ENCODE data around the gene MAGOH.
"Not testable (repeated sequence)": the region's sequence is repeated elsewhere in the genome, so short reads cannot be mapped to it uniquely, and the experiment has no call there.

The MAGOH gene

DNA sequence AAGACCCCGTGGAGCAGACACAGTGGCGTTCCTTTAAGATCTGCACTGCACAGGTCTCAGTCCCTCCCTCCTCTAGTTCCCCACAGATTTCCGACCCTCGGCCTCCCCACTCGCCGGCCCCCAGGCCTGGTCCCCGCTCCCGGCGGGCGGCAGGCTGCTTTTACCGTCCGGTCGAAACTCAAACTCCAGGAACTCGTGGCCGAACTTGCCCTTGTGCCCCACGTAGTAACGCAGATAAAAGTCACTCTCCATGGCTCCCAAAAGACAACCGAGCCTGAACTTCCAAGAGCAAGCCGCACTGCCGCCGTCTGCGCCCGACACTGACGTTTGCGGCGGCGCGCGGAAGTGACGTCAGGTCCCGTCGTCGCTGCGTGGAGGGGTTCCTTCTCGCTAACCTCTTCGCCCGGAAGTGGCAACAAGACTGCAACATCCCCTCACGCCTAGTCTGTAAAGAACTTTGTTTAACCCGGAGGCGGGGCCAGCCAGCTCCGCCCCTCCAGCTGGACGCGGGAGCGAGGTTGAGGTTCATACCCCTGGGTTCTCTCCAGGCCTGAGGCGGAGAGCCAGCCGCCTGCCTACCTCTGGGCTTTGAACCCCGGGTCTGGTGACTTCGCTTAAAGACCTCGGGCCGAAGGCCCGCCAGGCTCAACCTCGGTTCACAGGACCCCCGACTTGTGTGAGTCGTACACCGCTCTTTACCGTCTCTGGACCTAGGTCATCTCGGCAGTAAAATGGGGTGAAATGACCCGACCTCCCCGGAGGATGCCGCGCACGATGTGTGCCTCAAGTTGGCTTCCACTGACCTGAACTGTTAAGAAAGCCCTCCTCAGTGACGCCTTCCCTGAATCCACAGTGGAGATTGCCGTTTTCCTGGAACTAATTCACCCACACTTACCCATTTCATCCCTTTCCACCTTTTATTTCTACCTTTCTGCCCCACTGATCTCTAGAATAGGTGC lies at the start of gene MAGOH:
Gene MAGOH (minus strand): TSS at position 322 of the 959 bp plus-strand sequence. CDS start 70 bp downstream, at position 252.
- Histone ChIP-seq H3K4me1 (ENCODE audit: insufficient read depth, insufficient read length) (no peaks in the 10 kb centered on the region), H3K4me3 (ENCODE audit: insufficient read length, low read depth) (peak within 1 kb of the TSS; percentile 84), H3K9me3 (ENCODE audit: insufficient read depth, low read length) (no peaks in the 10 kb centered on the region), H3K36me3 (ENCODE audit: insufficient read depth, insufficient read length, low read length) (peaks cover 33% of the 10 kb centered on the region), H3K27me3 (ENCODE audit: insufficient read depth, insufficient read length) (peaks cover 3% of the 10 kb centered on the region), H3K9ac (ENCODE audit: insufficient read length, low read depth) (peak within 1 kb of the TSS; percentile 97)
- DNase-seq (ENCODE audit: low read depth, low spot score): peak; percentile 99
- TF ChIP-seq SUZ12 (IDR thresholded peaks at IDR 0.05; ENCODE audit: extremely low read depth, insufficient read depth, insufficient read length): no peak
- no peak for TF ChIP-seq ZNF274 (IDR thresholded peaks at IDR 0.05; ENCODE audit: low read depth, low read length)
- TF ChIP-seq YY1 (IDR thresholded peaks at IDR 0.05; ENCODE audit: insufficient read depth, insufficient read length): no peak

DNA sequence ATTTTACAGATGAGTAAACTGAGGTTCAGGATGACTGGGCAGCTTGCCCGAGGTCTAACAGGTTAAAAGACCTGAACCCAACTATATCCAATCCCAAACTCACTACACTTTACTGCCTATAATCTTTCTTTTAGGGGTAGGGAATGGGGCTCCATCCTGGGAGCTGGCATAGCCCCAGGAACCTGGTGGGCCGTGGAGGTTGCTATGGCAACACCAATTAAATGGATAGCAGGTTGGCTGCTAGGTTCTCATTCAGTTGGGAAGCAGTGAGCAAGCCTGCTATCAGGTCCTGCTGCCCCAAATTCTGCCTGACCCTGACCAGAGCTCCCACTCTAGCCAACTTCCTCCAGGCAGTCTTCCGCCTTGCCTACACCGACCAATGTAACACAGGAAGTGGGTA lies 48.6 kb upstream of the MAGOH start:
- Histone ChIP-seq H3K4me3 (ENCODE audit: insufficient read length, low read depth) (no peak overlapping the region), H3K9ac (ENCODE audit: insufficient read length, low read depth) (no peak overlapping the region), H3K9me3 (ENCODE audit: insufficient read depth, low read length) (no peaks in the 10 kb centered on the region), H3K4me1 (ENCODE audit: insufficient read depth, insufficient read length) (peaks cover 18% of the 10 kb centered on the region), H3K27me3 (ENCODE audit: insufficient read depth, insufficient read length) (no peaks in the 10 kb centered on the region), H3K36me3 (ENCODE audit: insufficient read depth, insufficient read length, low read length) (peaks cover 90% of the 10 kb centered on the region)
- no peak for DNase-seq (ENCODE audit: low read depth, low spot score)
- TF ChIP-seq ZNF274 (IDR thresholded peaks at IDR 0.05; ENCODE audit: low read depth, low read length) (no peak), YY1 (IDR thresholded peaks at IDR 0.05; ENCODE audit: insufficient read depth, insufficient read length) (no peak)

DNA sequence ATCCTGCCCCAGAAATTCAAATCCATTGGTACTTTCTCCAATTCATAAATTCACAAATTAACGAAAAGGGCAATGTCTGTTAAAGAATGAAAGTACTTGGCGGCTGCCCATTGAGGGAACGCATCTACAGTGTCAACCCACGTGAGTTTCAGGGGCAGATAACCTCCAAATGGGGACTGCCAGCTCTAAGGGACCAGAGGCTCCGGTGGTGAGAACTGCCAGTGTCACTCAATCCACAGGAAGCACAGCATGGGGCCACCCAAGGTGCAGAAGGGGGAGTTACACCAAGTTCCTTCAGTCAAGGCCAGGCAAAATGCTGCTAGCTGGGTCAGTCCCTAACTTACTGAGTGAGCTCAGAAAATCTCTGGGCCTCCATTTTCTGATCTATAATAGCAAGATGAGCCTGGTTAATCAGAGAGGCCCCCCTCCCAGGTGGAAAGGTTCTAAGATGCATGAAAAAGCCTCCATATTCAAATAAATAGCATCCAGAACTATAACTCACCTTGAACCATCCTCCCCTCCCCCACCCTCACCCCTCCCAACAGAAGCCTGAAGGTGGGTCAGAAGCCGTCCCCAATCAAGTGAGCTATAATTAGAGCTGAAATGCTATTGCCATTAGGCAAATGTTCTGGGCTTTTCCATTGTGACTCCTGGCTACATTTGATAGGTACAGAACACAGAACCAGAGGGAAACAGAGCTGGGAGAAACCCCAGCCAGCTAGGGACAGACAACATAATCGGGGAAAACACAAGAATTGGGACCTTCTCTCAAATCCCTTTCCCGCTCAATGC lies 47.8 kb upstream of the MAGOH start:
- peaks cover 18% of the 10 kb centered on the region for H3K4me1 ChIP-seq (ENCODE audit: insufficient read depth, insufficient read length)
- H3K4me3 ChIP-seq (ENCODE audit: insufficient read length, low read depth): no peak overlapping the region
- peaks cover 90% of the 10 kb centered on the region for H3K36me3 ChIP-seq (ENCODE audit: insufficient read depth, insufficient read length, low read length)
- no peaks in the 10 kb centered on the region for H3K9me3 ChIP-seq (ENCODE audit: insufficient read depth, low read length)
- H3K9ac ChIP-seq (ENCODE audit: insufficient read length, low read depth): no peak overlapping the region
- TF ChIP-seq YY1 (IDR thresholded peaks at IDR 0.05; ENCODE audit: insufficient read depth, insufficient read length): no peak
- no peak for TF ChIP-seq SUZ12 (IDR thresholded peaks at IDR 0.05; ENCODE audit: extremely low read depth, insufficient read depth, insufficient read length)
- TF ChIP-seq ZNF274 (IDR thresholded peaks at IDR 0.05; ENCODE audit: low read depth, low read length): no peak
- no peaks in the 10 kb centered on the region for H3K27me3 ChIP-seq (ENCODE audit: insufficient read depth, insufficient read length)
- no peak for DNase-seq (ENCODE audit: low read depth, low spot score)

- Histone ChIP-seq H3K9ac (ENCODE audit: insufficient read length, low read depth) (no peak overlapping the region), H3K4me3 (ENCODE audit: insufficient read length, low read depth) (no peak overlapping the region), H3K9me3 (ENCODE audit: insufficient read depth, low read length) (no peaks in the 10 kb centered on the region), H3K27me3 (ENCODE audit: insufficient read depth, insufficient read length) (no peaks in the 10 kb centered on the region), H3K4me1 (ENCODE audit: insufficient read depth, insufficient read length) (peaks cover 18% of the 10 kb centered on the region), H3K36me3 (ENCODE audit: insufficient read depth, insufficient read length, low read length) (peaks cover 90% of the 10 kb centered on the region)
- TF ChIP-seq ZNF274 (IDR thresholded peaks at IDR 0.05; ENCODE audit: low read depth, low read length): no peak
- TF ChIP-seq SUZ12 (IDR thresholded peaks at IDR 0.05; ENCODE audit: extremely low read depth, insufficient read depth, insufficient read length): no peak
- no peak for TF ChIP-seq YY1 (IDR thresholded peaks at IDR 0.05; ENCODE audit: insufficient read depth, insufficient read length)
- no peak for DNase-seq (ENCODE audit: low read depth, low spot score)
Observed at GRCh38 chr1:53285546-53285945, 47.2 kb upstream of the MAGOH start.

DNA sequence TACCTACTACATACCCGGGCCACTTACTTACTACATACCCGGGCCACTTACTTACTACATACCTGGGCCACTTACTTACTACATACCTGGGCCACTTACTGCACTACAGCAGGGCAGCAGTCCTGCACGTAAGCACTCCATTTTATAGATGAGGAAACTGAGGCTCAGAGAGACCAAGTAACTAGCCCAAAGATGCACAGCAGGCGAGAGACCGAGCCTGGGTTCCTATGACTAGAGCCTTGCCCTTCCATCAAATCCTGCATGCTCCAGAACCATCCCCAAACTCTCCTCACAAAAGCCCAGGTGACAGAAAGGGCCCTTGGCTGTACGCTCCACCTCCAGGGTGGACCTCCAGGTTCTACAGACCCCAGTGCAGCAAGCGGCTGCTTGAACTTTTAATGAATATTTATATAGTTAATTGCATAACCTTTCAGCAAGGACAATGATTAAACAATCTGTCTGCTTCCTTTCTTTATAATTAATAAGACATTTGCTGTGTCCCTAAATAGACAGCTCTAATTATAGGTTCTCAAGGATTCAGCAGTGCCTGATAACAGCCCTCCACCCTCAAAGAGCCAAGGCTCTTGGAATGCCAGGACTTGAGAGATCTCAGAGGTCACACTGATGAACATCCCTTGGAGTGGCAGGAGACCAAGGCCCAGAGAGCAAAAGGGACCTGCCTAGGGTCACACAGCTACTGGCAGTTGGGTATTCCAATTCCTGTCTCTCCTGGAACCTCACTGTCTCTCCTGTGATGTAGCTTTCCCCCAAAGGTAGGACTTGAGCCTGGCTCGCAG lies 46.1 kb upstream of the MAGOH start:
- no peak for TF ChIP-seq YY1 (IDR thresholded peaks at IDR 0.05; ENCODE audit: insufficient read depth, insufficient read length)
- TF ChIP-seq ZNF274 (IDR thresholded peaks at IDR 0.05; ENCODE audit: low read depth, low read length): no peak
- TF ChIP-seq SUZ12 (IDR thresholded peaks at IDR 0.05; ENCODE audit: extremely low read depth, insufficient read depth, insufficient read length): no peak
- peaks cover 13% of the 10 kb centered on the region for H3K4me1 ChIP-seq (ENCODE audit: insufficient read depth, insufficient read length)
- no peak for DNase-seq (ENCODE audit: low read depth, low spot score)
- H3K4me3 ChIP-seq (ENCODE audit: insufficient read length, low read depth): no peak overlapping the region
- peaks cover 90% of the 10 kb centered on the region for H3K36me3 ChIP-seq (ENCODE audit: insufficient read depth, insufficient read length, low read length)
- no peaks in the 10 kb centered on the region for H3K9me3 ChIP-seq (ENCODE audit: insufficient read depth, low read length)
- H3K27me3 ChIP-seq (ENCODE audit: insufficient read depth, insufficient read length): no peaks in the 10 kb centered on the region
- no peak overlapping the region for H3K9ac ChIP-seq (ENCODE audit: insufficient read length, low read depth)

- not testable (repeated sequence) for H3K4me1 ChIP-seq (ENCODE audit: insufficient read depth, insufficient read length); H3K4me3 ChIP-seq (ENCODE audit: insufficient read length, low read depth); H3K9me3 ChIP-seq (ENCODE audit: insufficient read depth, low read length); H3K27me3 ChIP-seq (ENCODE audit: insufficient read depth, insufficient read length); DNase-seq (ENCODE audit: low read depth, low spot score); H3K9ac ChIP-seq (ENCODE audit: insufficient read length, low read depth)
- H3K36me3 ChIP-seq (ENCODE audit: insufficient read depth, insufficient read length, low read length): peaks cover 88% of the 10 kb centered on the region
Observed at GRCh38 chr1:53283156-53283555, 44.8 kb upstream of the MAGOH start.
